ENCODE results near the gene PKMYT1. TPM values are rescaled to one million over a fixed set of nuclear protein-coding genes. Genes with fewer than 3 reads are reported as not detected.

The PKMYT1 gene
- total RNA-seq, 2 donors from 2014 or later, result 125 to 193 TPM

DNA sequence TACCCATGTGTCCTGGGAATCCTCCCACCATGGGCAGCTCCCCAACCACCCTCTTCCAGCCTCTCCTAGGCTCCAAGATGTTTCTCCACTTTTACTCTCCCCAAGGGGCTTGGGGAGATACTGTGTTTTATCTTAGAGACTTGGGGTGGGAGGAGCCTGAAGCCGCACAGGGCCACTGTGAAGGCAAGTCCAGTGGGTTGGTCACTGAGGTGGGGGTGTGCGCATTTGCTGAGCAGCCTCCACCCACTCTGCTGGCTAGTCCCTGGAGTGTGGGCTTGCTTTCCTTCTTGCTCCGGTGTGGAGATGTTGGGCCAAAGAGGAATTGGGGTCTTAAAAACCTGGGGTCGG is 28.4 kb upstream of the PKMYT1 start:
- no peaks in the 10 kb centered on the region for H3K9me3 Mint-ChIP-seq
- H3K36me3 Mint-ChIP-seq, result no peaks in the 10 kb centered on the region

DNA sequence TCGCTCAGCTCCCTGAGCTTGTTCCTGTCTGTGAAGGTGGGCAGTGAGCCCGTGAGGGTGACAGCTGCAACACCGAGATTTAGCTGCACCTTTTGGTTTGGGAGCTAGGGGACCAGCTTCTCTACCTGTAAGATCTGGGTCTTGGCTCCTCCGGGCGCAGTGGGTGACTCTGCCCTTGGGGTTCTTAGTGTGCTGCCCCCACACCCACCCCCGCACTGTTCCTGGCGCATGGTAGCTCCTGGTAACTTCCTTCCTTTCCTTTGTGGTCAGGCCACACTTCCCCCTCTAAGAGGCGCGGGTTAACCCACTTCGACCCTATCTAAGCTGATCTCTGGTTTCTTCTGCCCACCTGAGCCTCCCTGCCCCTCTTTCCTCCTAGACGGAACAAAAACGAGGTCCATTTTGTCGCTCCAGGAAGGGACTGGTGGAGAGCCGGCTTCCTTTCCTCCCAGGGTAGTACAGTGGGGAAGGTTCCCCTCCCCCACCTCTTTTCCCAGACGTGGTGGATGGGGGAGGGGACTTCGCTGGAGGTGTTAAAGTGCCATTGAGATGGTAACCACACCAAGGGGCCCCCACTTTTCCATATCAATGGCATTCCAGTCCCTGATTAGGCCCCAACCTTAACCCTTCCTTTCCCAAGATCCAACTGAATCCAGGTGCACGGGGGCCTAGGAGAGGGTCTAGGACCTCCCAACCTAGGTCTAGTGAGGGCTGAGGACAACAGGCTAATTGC is 27.9 kb upstream of the PKMYT1 start:
- DNase-seq (ENCODE audit: low spot score in 2 of 2), result no peak
- Mint-ChIP-seq H3K36me3 (no peaks in the 10 kb centered on the region), H3K27ac (no peak overlapping the region), H3K9me3 (no peaks in the 10 kb centered on the region)
- no peak for ATAC-seq

More for the DNA sequence above, 28.4 kb upstream of the PKMYT1 start:
- no peak overlapping the region for H3K27ac Mint-ChIP-seq
- no peak for ATAC-seq
- DNase-seq (ENCODE audit: low spot score in 2 of 2), result no peak

GRCh38 chr16:3007059-3007956 is 27.1 kb upstream of the PKMYT1 start:
- no peak for DNase-seq (ENCODE audit: low spot score in 2 of 2)
- Mint-ChIP-seq H3K27ac (no peak overlapping the region), H3K36me3 (no peaks in the 10 kb centered on the region), H3K9me3 (no peaks in the 10 kb centered on the region)
- ATAC-seq, result no peak

DNA sequence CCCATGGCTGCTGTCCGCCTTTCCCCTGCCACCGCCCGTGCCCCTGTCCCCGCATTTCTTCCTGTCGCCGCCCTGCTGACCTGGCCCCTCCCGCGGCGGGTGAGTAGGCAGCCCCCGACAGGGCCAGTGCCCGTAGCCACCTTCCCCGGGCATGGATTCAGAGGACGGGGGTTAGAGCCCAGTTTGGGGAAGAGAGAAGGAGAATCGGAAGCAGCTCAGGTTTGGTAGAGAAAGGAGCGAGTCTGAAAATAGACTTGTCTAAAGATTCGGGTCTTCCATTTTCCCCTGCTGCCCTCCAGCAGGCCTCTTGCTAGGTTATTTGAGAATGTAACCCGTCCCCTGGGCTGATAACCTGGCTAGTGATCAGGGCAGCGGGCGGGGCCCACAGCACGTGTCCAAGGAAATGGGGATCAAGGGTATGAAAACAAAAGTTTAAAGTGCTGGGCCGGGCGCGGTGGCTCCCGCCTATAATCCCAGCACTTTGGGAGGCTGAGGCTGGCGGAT is 24.6 kb upstream of the PKMYT1 start:
- no peaks in the 10 kb centered on the region for H3K9me3 Mint-ChIP-seq
- no peak overlapping the region for H3K27ac Mint-ChIP-seq
- no peak for DNase-seq (ENCODE audit: low spot score in 2 of 2)
- no peak for ATAC-seq
- H3K36me3 Mint-ChIP-seq, result no peaks in the 10 kb centered on the region

DNA sequence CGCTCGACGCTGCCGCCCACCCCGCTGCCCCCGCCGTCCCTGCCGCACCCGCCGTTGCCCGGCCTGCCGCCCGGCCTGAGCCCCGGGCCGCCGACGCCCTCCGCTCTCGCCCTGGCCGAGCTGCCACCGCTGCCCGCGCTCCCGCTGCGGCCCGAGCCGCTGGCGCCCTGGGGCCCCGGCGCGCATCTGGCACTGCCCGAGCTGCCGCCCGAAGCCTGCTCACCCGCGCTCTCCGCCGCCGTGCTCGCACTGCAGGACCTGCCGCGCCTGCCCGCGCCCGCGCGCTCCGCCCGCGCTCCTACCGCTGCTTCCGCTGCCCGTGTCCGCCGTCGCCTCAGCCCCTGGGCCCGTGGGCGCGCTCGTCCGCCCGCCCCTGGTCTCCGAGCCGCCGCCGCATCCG is 24.1 kb upstream of the PKMYT1 start:
- DNase-seq (ENCODE audit: low spot score in 2 of 2) (peak in 1 of 2 donors; percentile 26), ATAC-seq (peak; percentile 14 to 17)
- no peaks in the 10 kb centered on the region for H3K36me3 Mint-ChIP-seq
- no peaks in the 10 kb centered on the region for H3K9me3 Mint-ChIP-seq
- no peak overlapping the region for H3K27ac Mint-ChIP-seq

DNA sequence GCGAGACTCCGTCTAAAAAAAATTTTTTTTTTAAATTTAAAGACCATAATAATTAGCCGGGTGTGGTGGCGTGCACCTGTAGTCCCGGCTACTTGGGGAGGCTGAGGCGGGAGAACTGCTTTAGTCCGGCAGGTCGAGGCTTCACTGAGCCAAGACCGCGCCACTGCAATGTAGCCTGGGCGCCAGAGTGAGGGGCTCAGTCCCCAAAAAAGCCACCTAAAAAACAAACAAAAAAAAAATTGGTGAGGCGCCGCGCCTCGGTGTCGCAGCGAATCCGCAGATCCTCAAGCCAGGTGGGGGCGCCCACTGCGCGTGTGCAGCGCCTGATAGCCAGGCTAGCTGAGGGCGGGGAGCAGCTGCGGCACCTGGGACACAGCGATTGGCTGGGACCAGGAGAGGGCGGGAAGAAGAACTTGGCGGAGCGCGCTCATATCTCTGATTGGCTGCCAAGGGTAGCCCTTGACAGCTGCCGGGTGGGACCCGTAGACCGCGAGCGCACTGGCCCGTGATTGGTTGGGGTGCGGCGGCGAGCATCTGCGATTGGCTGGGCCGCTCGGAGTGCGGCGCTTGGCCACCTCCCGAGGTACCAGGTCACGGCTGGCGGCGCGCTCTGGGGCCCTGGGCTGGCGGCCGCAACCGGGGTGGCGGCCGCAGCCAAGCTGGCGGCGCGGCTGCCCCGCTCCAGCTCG is 23.5 kb upstream of the PKMYT1 start:
- Mint-ChIP-seq H3K27ac (no peak overlapping the region), H3K36me3 (no peaks in the 10 kb centered on the region), H3K9me3 (no peaks in the 10 kb centered on the region)
- DNase-seq (ENCODE audit: low spot score in 2 of 2) (peak; percentile 96 to 98), ATAC-seq (peak; percentile 98 to 99)

DNA sequence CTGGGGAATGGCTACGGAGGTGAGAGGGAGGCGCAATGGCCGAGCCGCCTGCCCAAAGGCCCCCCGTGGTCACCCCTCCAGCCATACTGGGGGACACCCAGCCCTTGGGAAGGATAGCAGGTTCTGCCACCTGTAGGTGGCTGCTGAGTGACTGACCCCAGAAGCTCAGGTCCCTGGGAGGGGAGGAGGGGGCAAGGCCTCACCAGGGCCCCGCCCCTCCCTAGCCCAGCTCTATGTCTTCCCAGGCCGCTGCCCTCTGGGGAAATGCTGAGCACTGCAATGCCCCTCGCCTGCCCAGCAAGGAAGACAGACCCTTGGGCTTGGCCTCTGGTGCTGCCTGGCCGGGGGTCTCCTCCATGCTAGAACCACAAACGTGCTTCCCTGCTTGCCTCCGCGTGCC is 21.1 kb upstream of the PKMYT1 start:
- DNase-seq (ENCODE audit: low spot score in 2 of 2), result no peak
- Mint-ChIP-seq H3K27ac (no peak overlapping the region), H3K9me3 (no peaks in the 10 kb centered on the region), H3K36me3 (no peaks in the 10 kb centered on the region)
- ATAC-seq, result no peak

DNA sequence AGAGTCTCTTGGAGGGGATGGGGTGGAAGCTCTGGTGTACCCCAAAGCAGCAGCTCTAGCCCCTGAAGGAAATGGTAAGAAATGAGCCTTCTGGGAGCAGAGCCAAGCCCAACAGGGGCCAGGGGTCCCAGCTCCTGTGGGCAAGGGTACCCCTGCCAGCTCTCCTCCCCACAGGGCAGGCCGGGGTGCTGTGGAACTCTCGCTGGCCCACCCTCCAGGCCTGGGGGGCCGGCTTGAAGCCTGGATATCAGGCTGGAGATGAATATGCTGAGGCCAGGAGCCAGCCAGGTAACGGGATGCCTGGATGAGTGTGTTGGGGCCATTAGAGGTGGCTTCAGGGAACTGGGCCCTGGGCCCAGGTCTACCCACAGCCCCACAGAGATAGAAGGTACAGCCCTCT is 20.3 kb upstream of the PKMYT1 start:
- H3K27ac Mint-ChIP-seq, result no peak overlapping the region
- H3K36me3 Mint-ChIP-seq, result no peaks in the 10 kb centered on the region
- no peaks in the 10 kb centered on the region for H3K9me3 Mint-ChIP-seq
- DNase-seq (ENCODE audit: low spot score in 2 of 2), result no peak
- no peak for ATAC-seq

- ATAC-seq (no peak), DNase-seq (ENCODE audit: low spot score in 2 of 2) (no peak)
- no peaks in the 10 kb centered on the region for H3K36me3 Mint-ChIP-seq
- H3K27ac Mint-ChIP-seq, result no peak overlapping the region
- no peaks in the 10 kb centered on the region for H3K9me3 Mint-ChIP-seq
Observed at GRCh38 chr16:2999929-3000328, 19.7 kb upstream of the PKMYT1 start.

DNA sequence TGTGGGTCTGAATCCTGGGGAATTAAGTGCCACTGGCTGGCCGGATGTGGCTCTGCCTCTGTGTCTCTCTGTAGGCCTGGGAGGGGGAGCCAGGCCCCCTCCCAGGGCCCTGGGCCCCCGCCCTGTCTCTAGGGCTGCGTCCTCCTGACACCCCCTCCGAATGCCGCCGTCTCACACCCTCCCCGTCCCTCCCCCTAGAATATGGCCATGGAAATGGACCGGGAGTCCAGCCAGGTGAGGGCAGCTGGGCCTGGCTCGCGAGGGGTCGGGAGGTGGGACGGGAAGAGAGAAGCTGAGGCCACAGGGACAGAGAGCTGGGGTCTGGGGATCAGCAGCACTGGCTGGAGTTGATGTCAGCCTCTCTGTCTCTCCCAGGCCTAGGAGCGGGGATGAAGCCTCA is 16.1 kb upstream of the PKMYT1 start:
- ATAC-seq (no peak), DNase-seq (ENCODE audit: low spot score in 2 of 2) (no peak)
- H3K27ac Mint-ChIP-seq, result no peak overlapping the region
- no peaks in the 10 kb centered on the region for H3K9me3 Mint-ChIP-seq
- no peaks in the 10 kb centered on the region for H3K36me3 Mint-ChIP-seq

GRCh38 chr16:2992383-2993081 is 12.3 kb upstream of the PKMYT1 start:
- no peak for ATAC-seq
- no peaks in the 10 kb centered on the region for H3K9me3 Mint-ChIP-seq
- DNase-seq (ENCODE audit: low spot score in 2 of 2), result no peak
- no peak overlapping the region for H3K27ac Mint-ChIP-seq
- H3K36me3 Mint-ChIP-seq, result no peaks in the 10 kb centered on the region

GRCh38 chr16:2991566-2992261 is 11.5 kb upstream of the PKMYT1 start:
- Mint-ChIP-seq H3K27ac (no peak overlapping the region), H3K9me3 (no peaks in the 10 kb centered on the region), H3K36me3 (no peaks in the 10 kb centered on the region)
- no peak for DNase-seq (ENCODE audit: low spot score in 2 of 2)
- no peak for ATAC-seq

- H3K27ac Mint-ChIP-seq, result no peak overlapping the region
- H3K36me3 Mint-ChIP-seq, result no peaks in the 10 kb centered on the region
- no peaks in the 10 kb centered on the region for H3K9me3 Mint-ChIP-seq
Observed at GRCh38 chr16:2990891-2991290, 10.6 kb upstream of the PKMYT1 start.

GRCh38 chr16:2988590-2989099 is 8.4 kb upstream of the PKMYT1 start:
- no peak for DNase-seq (ENCODE audit: low spot score in 2 of 2)
- no peak for ATAC-seq
- Mint-ChIP-seq H3K9me3 (no peaks in the 10 kb centered on the region), H3K27ac (no peak overlapping the region), H3K36me3 (no peaks in the 10 kb centered on the region)

More at GRCh38 chr16:2990891-2991290, 10.6 kb upstream of the PKMYT1 start:
- ATAC-seq (no peak), DNase-seq (ENCODE audit: low spot score in 2 of 2) (no peak)

GRCh38 chr16:2987833-2988232 is 7.6 kb upstream of the PKMYT1 start:
- Mint-ChIP-seq H3K27ac (no peak overlapping the region), H3K36me3 (no peaks in the 10 kb centered on the region), H3K9me3 (no peaks in the 10 kb centered on the region)
- DNase-seq (ENCODE audit: low spot score in 2 of 2), result no peak
- ATAC-seq, result no peak

- Mint-ChIP-seq H3K9me3 (no peaks in the 10 kb centered on the region), H3K27ac (no peak overlapping the region), H3K36me3 (no peaks in the 10 kb centered on the region)
- DNase-seq (ENCODE audit: low spot score in 2 of 2), result no peak
- no peak for ATAC-seq
Observed at GRCh38 chr16:2987286-2987685, 7.0 kb upstream of the PKMYT1 start.

All from activated naive CD4-positive, alpha-beta T cell treated with anti-CD3 and anti-CD28 coated beads, Interleukin-2, amount 50 U/mL, for 72 hours (primary cell).